GM20431 (cell line): ENCODE measurements around the gene GNA12.
"Not testable (repeated sequence)": the region's sequence is repeated elsewhere in the genome, so short reads cannot be mapped to it uniquely, and the experiment has no call there.

ENCODE experiments used
- in situ Hi-C: fragments of 300-500 bp; cut with MseI, MboI; formaldehyde crosslinking; loops from one replicate; pipeline ENCODE4 v1.15.0; 2020; ENCODE audit warnings: low sequenced_read_pairs; ENCODE audit not compliant: unreplicated experiment

GNA12 gene

GRCh38 chr7:2760098-2760889 lies 83.8 kb downstream of the GNA12 start:
- in situ Hi-C loops, result no loop called here

GRCh38 chr7:2759736-2760097 lies 84.4 kb downstream of the GNA12 start:
- in situ Hi-C loops, result no loop called here

- in situ Hi-C loops, result no loop called here
These were observed 85.2 kb downstream of the GNA12 start for GRCh38 chr7:2758673-2759616.

GRCh38 chr7:2757904-2758672 lies 86.0 kb downstream of the GNA12 start:
- in situ Hi-C loops, result no loop called here

- in situ Hi-C loops, result no loop called here
These were observed 86.7 kb downstream of the GNA12 start for GRCh38 chr7:2757361-2757903.

- in situ Hi-C loops, result no loop called here
These were observed 88.6 kb downstream of the GNA12 start for GRCh38 chr7:2755531-2755930.

GRCh38 chr7:2754912-2755311 lies 89.2 kb downstream of the GNA12 start:
- in situ Hi-C loops, result no loop called here

- in situ Hi-C loops, result no loop called here
These were observed 90.0 kb downstream of the GNA12 start for GRCh38 chr7:2754086-2754485.

GRCh38 chr7:2753148-2753547 lies 91.0 kb downstream of the GNA12 start:
- in situ Hi-C loops, result no loop called here

GRCh38 chr7:2751086-2751485 lies 93.0 kb downstream of the GNA12 start:
- in situ Hi-C loops, result no loop called here

- in situ Hi-C loops, result no loop called here
These were observed 94.1 kb downstream of the GNA12 start for GRCh38 chr7:2750004-2750407.

GRCh38 chr7:2748684-2749083 lies 95.4 kb downstream of the GNA12 start:
- in situ Hi-C loops, result not testable (repeated sequence)

GRCh38 chr7:2743523-2744185 lies 100.5 kb downstream of the GNA12 start:
- in situ Hi-C loops, result not testable (repeated sequence)

GRCh38 chr7:2738766-2739549 lies 105.2 kb downstream of the GNA12 start:
- in situ Hi-C loops, result no loop called here

- in situ Hi-C loops, result no loop called here
These were observed 106.2 kb downstream of the GNA12 start for GRCh38 chr7:2737771-2738540.

GRCh38 chr7:2737005-2737743 lies 106.9 kb downstream of the GNA12 start:
- in situ Hi-C loops, result not testable (repeated sequence)

- in situ Hi-C loops, result no loop called here
These were observed 107.6 kb downstream of the GNA12 start for GRCh38 chr7:2736411-2736914.
